Activated CD8-positive, alpha-beta memory T cell treated with anti-CD3 and anti-CD28 coated beads, Interleukin-2, amount 10 ng/mL, durations not matched to agents 7 days and 5 days (primary cell): ENCODE data around the gene ALDH7A1. TPM values are rescaled to one million over a fixed set of nuclear protein-coding genes. Genes with fewer than 3 reads are reported as not detected.

Experiments
- ATAC-seq: fragments of 150-1000 bp; cut with Tn5 transposase; one replicate; pipeline ENCODE4 v1.10.0; 2021; ENCODE audit warnings: moderate library complexity
- CTCF ChIA-PET: fragments of 350-600 bp; sonication (Branson Sonifier 250); formaldehyde crosslinking; loops from one replicate; lab custom pipeline; 2021; ENCODE audit warnings: antibody characterized with exemption; lab: Charles Lee
- DNase-seq: peaks from one replicate; pipeline ENCODE4 v3.0.0-alpha.2; 2020
- H3K27ac Mint-ChIP-seq: one replicate; pipeline ENCODE4 v1.8.0; 2021; ENCODE audit warnings: mild to moderate bottlenecking, mixed read lengths
- H3K27me3 Mint-ChIP-seq: one replicate; pipeline ENCODE4 v1.8.0; 2021; ENCODE audit warnings: mixed read lengths
- H3K36me3 Mint-ChIP-seq: one replicate; pipeline ENCODE4 v1.8.0; 2021; ENCODE audit warnings: mild to moderate bottlenecking, mixed read lengths
- H3K4me1 Mint-ChIP-seq: one replicate; pipeline ENCODE4 v1.8.0; 2021; ENCODE audit warnings: mixed read lengths
- H3K4me3 Mint-ChIP-seq: one replicate; pipeline ENCODE4 v1.8.0; 2021; ENCODE audit warnings: mild to moderate bottlenecking, moderate library complexity, mixed read lengths
- H3K9me3 Mint-ChIP-seq: one replicate; pipeline ENCODE4 v1.8.0; 2022; ENCODE audit warnings: low read depth, mixed read lengths
- total RNA-seq, 2 experiments: library from RNA; stranded (reverse); gene quantifications; one replicate each; pipeline ENCODE4 v1.2.3, GENCODE V29; 2021

ALDH7A1 gene
- total RNA-seq, 2 experiments from 2014 or later, result 2.6 to 2.8 TPM

- CTCF ChIA-PET, result interaction anchor here (1.0 kb wide), 1 partner anchor 10 kb away, joined by 3 read pairs; no protein-coding TSS in a partner anchor
- no peak overlapping the region for H3K4me3 Mint-ChIP-seq
- H3K27ac Mint-ChIP-seq, result no peak overlapping the region
- no peaks in the 10 kb centered on the region for H3K36me3 Mint-ChIP-seq
- peaks cover 11% of the 10 kb centered on the region for H3K4me1 Mint-ChIP-seq
- no peak for ATAC-seq
- H3K27me3 Mint-ChIP-seq, result no peaks in the 10 kb centered on the region
- DNase-seq, result no peak
- H3K9me3 Mint-ChIP-seq, result no peaks in the 10 kb centered on the region
Observed at GRCh38 chr5:126509339-126509738, 85.7 kb downstream of the ALDH7A1 start.

- Mint-ChIP-seq H3K4me3 (no peak overlapping the region), H3K9me3 (no peaks in the 10 kb centered on the region), H3K27ac (peak overlapping the region; percentile 13), H3K4me1 (peaks cover 11% of the 10 kb centered on the region), H3K36me3 (no peaks in the 10 kb centered on the region), H3K27me3 (no peaks in the 10 kb centered on the region)
- DNase-seq (no peak), ATAC-seq (peak; percentile 53)
- CTCF ChIA-PET, result no interaction called here
Observed at GRCh38 chr5:126508962-126509279, 86.1 kb downstream of the ALDH7A1 start.

GRCh38 chr5:126508251-126508961, 86.6 kb downstream of the ALDH7A1 start:
- Mint-ChIP-seq H3K27ac (peak overlapping the region; percentile 13), H3K4me3 (no peak overlapping the region), H3K4me1 (peaks cover 11% of the 10 kb centered on the region), H3K9me3 (no peaks in the 10 kb centered on the region), H3K27me3 (no peaks in the 10 kb centered on the region), H3K36me3 (no peaks in the 10 kb centered on the region)
- peak; percentile 20 for ATAC-seq
- DNase-seq, result no peak
- CTCF ChIA-PET, result no interaction called here

- CTCF ChIA-PET, result no interaction called here
Observed at GRCh38 chr5:126506079-126506478, 88.9 kb downstream of the ALDH7A1 start.

GRCh38 chr5:126503602-126504104, 91.4 kb downstream of the ALDH7A1 start:
- Mint-ChIP-seq H3K4me1 (peaks cover 6% of the 10 kb centered on the region), H3K27ac (no peak overlapping the region), H3K9me3 (no peaks in the 10 kb centered on the region), H3K36me3 (no peaks in the 10 kb centered on the region), H3K4me3 (no peak overlapping the region), H3K27me3 (no peaks in the 10 kb centered on the region)
- CTCF ChIA-PET, result no interaction called here
- DNase-seq (no peak), ATAC-seq (no peak)

More at GRCh38 chr5:126506079-126506478, 88.9 kb downstream of the ALDH7A1 start:
- H3K9me3 Mint-ChIP-seq, result no peaks in the 10 kb centered on the region
- ATAC-seq (no peak), DNase-seq (no peak)
- H3K27ac Mint-ChIP-seq, result no peak overlapping the region
- no peaks in the 10 kb centered on the region for H3K27me3 Mint-ChIP-seq
- no peak overlapping the region for H3K4me3 Mint-ChIP-seq
- peaks cover 11% of the 10 kb centered on the region for H3K4me1 Mint-ChIP-seq
- no peaks in the 10 kb centered on the region for H3K36me3 Mint-ChIP-seq

GRCh38 chr5:126501448-126501847, 93.6 kb downstream of the ALDH7A1 start:
- no peaks in the 10 kb centered on the region for H3K9me3 Mint-ChIP-seq
- CTCF ChIA-PET, result interaction anchor here (0.6 to 3.6 kb wide), 6 partner anchors 13 to 931 kb away, joined by 3 to 25 read pairs (median 8); no protein-coding TSS in a partner anchor
- no peak overlapping the region for H3K4me3 Mint-ChIP-seq
- DNase-seq (no peak), ATAC-seq (no peak)
- no peak overlapping the region for H3K27ac Mint-ChIP-seq
- no peaks in the 10 kb centered on the region for H3K36me3 Mint-ChIP-seq
- H3K4me1 Mint-ChIP-seq, result peaks cover 4% of the 10 kb centered on the region
- no peaks in the 10 kb centered on the region for H3K27me3 Mint-ChIP-seq

- peak; percentile 57 for ATAC-seq
- Mint-ChIP-seq H3K27ac (no peak overlapping the region), H3K9me3 (no peaks in the 10 kb centered on the region), H3K36me3 (no peaks in the 10 kb centered on the region), H3K27me3 (no peaks in the 10 kb centered on the region), H3K4me3 (no peak overlapping the region), H3K4me1 (peaks cover 4% of the 10 kb centered on the region)
- DNase-seq, result no peak
- CTCF ChIA-PET, result interaction anchor here (0.6 to 3.6 kb wide), 21 partner anchors 12 to 162 kb away, joined by 3 to 25 read pairs (median 5); partner anchors contain the start of gene GRAMD2B
Observed at GRCh38 chr5:126499853-126500342, 95.1 kb downstream of the ALDH7A1 start.

- Mint-ChIP-seq H3K27ac (no peak overlapping the region), H3K9me3 (no peaks in the 10 kb centered on the region), H3K4me1 (peaks cover 4% of the 10 kb centered on the region), H3K36me3 (no peaks in the 10 kb centered on the region), H3K27me3 (no peaks in the 10 kb centered on the region), H3K4me3 (no peak overlapping the region)
- CTCF ChIA-PET, result interaction anchor here (1.2 to 3.6 kb wide), 14 partner anchors 11 to 161 kb away, joined by 3 to 25 read pairs (median 8); partner anchors contain the start of gene GRAMD2B
- DNase-seq (no peak), ATAC-seq (no peak)
Observed at GRCh38 chr5:126499278-126499677, 95.7 kb downstream of the ALDH7A1 start.

- H3K4me3 Mint-ChIP-seq, result no peak overlapping the region
- H3K27ac Mint-ChIP-seq, result no peak overlapping the region
- CTCF ChIA-PET, result interaction anchor here (1.0 kb wide), 1 partner anchor 158 kb away, joined by 4 read pairs; no protein-coding TSS in a partner anchor
- DNase-seq (no peak), ATAC-seq (no peak)
- H3K36me3 Mint-ChIP-seq, result no peaks in the 10 kb centered on the region
- H3K4me1 Mint-ChIP-seq, result peaks cover 4% of the 10 kb centered on the region
- no peaks in the 10 kb centered on the region for H3K27me3 Mint-ChIP-seq
- H3K9me3 Mint-ChIP-seq, result no peaks in the 10 kb centered on the region
Observed at GRCh38 chr5:126497506-126497905, 97.5 kb downstream of the ALDH7A1 start.

- Mint-ChIP-seq H3K36me3 (no peaks in the 10 kb centered on the region), H3K4me1 (no peaks in the 10 kb centered on the region), H3K27me3 (no peaks in the 10 kb centered on the region), H3K4me3 (no peak overlapping the region), H3K27ac (no peak overlapping the region), H3K9me3 (no peaks in the 10 kb centered on the region)
- ATAC-seq (no peak), DNase-seq (no peak)
- CTCF ChIA-PET, result no interaction called here
Observed at GRCh38 chr5:126494393-126494792, 100.6 kb downstream of the ALDH7A1 start.

- ATAC-seq (no peak), DNase-seq (no peak)
- Mint-ChIP-seq H3K4me3 (no peak overlapping the region), H3K4me1 (no peaks in the 10 kb centered on the region), H3K27me3 (no peaks in the 10 kb centered on the region), H3K36me3 (no peaks in the 10 kb centered on the region), H3K9me3 (no peaks in the 10 kb centered on the region), H3K27ac (no peak overlapping the region)
- CTCF ChIA-PET, result interaction anchor here (1.2 kb wide), 1 partner anchor 69 kb away, joined by 3 read pairs; the partner anchor contains the start of gene GRAMD2B
Observed at GRCh38 chr5:126492939-126493338, 102.1 kb downstream of the ALDH7A1 start.

GRCh38 chr5:126490167-126490940, 104.7 kb downstream of the ALDH7A1 start:
- H3K4me1 Mint-ChIP-seq, result no peaks in the 10 kb centered on the region

GRCh38 chr5:126488443-126489065, 106.5 kb downstream of the ALDH7A1 start:
- Mint-ChIP-seq H3K36me3 (peaks cover 14% of the 10 kb centered on the region), H3K4me1 (no peaks in the 10 kb centered on the region), H3K27ac (no peak overlapping the region), H3K27me3 (no peaks in the 10 kb centered on the region), H3K9me3 (no peaks in the 10 kb centered on the region), H3K4me3 (no peak overlapping the region)
- CTCF ChIA-PET, result interaction anchor here (0.5 to 5.3 kb wide), 2 partner anchors 12 to 16 kb away, joined by 3 to 25 read pairs; no protein-coding TSS in a partner anchor
- ATAC-seq (no peak), DNase-seq (no peak)

More at GRCh38 chr5:126490167-126490940, 104.7 kb downstream of the ALDH7A1 start:
- Mint-ChIP-seq H3K36me3 (peaks cover 7% of the 10 kb centered on the region), H3K9me3 (no peaks in the 10 kb centered on the region), H3K27me3 (no peaks in the 10 kb centered on the region), H3K27ac (no peak overlapping the region), H3K4me3 (no peak overlapping the region)
- ATAC-seq (no peak), DNase-seq (no peak)
- CTCF ChIA-PET, result interaction anchor here (1.4 to 5.3 kb wide), 2 partner anchors 10 to 26 kb away, joined by 3 to 25 read pairs; no protein-coding TSS in a partner anchor
